HepG2 (cell line): ENCODE measurements around the gene SERPINB1. TPM values are rescaled to one million over a fixed set of nuclear protein-coding genes. Genes with fewer than 3 reads are reported as not detected.

Source experiments
- CBX5 ChIP-seq: sonication (generic); formaldehyde crosslinking; IDR thresholded peaks from 2 replicates; pipeline ENCODE4 v1.4.0; 2020; ENCODE audit warnings: missing genetic modification reagents, borderline replicate concordance
- CERS6 ChIP-seq: sonication (generic); formaldehyde crosslinking; IDR thresholded peaks from 2 replicates; pipeline ENCODE4 v1.5.0; 2020; ENCODE audit warnings: missing genetic modification reagents
- E2F1 ChIP-seq: sonication (generic); formaldehyde crosslinking; IDR thresholded peaks from 2 replicates; pipeline ENCODE4 v1.5.0; 2020; ENCODE audit warnings: missing genetic modification reagents
- FOXK1 ChIP-seq: sonication (generic); formaldehyde crosslinking; IDR thresholded peaks from 2 replicates; pipeline ENCODE4 v1.4.0; 2020; ENCODE audit warnings: low read depth, missing genetic modification reagents, borderline replicate concordance
- FOXO1 ChIP-seq: sonication (generic); formaldehyde crosslinking; IDR thresholded peaks from 2 replicates; pipeline ENCODE4 v1.4.0; 2020; ENCODE audit warnings: missing genetic modification reagents
- HIVEP1 ChIP-seq: sonication (generic); formaldehyde crosslinking; IDR thresholded peaks from 2 replicates; pipeline ENCODE4 v1.4.0; 2020; ENCODE audit warnings: mild to moderate bottlenecking, missing genetic modification reagents
- JUNB ChIP-seq: sonication (generic); formaldehyde crosslinking; IDR thresholded peaks from 2 replicates; pipeline ENCODE4 v1.8.0; 2022; ENCODE audit warnings: missing genetic modification reagents, mild to moderate bottlenecking, borderline replicate concordance
- JUND ChIP-seq: sonication (generic); formaldehyde crosslinking; IDR thresholded peaks from 2 replicates; pipeline ENCODE4 v1.8.0; 2022; ENCODE audit warnings: mild to moderate bottlenecking, missing genetic modification reagents
- MXD4 ChIP-seq: IDR thresholded peaks from 2 replicates; pipeline ENCODE4 v1.6.1; 2016; ENCODE audit warnings: mild to moderate bottlenecking, missing biosample characterization, missing genetic modification reagents
- NPAS2 ChIP-seq: sonication (generic); formaldehyde crosslinking; IDR thresholded peaks from 2 replicates; pipeline ENCODE4 v1.8.0; 2022; ENCODE audit warnings: mild to moderate bottlenecking, missing genetic modification reagents, borderline replicate concordance
- PAX8 ChIP-seq: sonication (generic); formaldehyde crosslinking; IDR thresholded peaks from 2 replicates; pipeline ENCODE4 v1.8.0; 2022; ENCODE audit warnings: mild to moderate bottlenecking, missing genetic modification reagents, borderline replicate concordance
- ZNF180 ChIP-seq: sonication (generic); formaldehyde crosslinking; IDR thresholded peaks from 2 replicates; pipeline ENCODE4 v1.4.0; 2020; ENCODE audit warnings: low read depth, missing genetic modification reagents, borderline replicate concordance
- ZNF232 ChIP-seq: sonication (generic); formaldehyde crosslinking; IDR thresholded peaks from 2 replicates; pipeline ENCODE4 v1.4.0; 2020; ENCODE audit warnings: missing genetic modification reagents, borderline replicate concordance
- ZNF256 ChIP-seq: sonication (generic); formaldehyde crosslinking; conservative IDR thresholded peaks from 2 replicates; pipeline ENCODE4 v1.4.0; 2020; ENCODE audit warnings: missing genetic modification reagents
- ZNF317 ChIP-seq: sonication (generic); formaldehyde crosslinking; IDR thresholded peaks from 2 replicates; pipeline ENCODE4 v1.5.0; 2020; ENCODE audit warnings: mild to moderate bottlenecking, missing genetic modification reagents
- polyA plus RNA-seq, 8 experiments: library from polyadenylated mRNA; depleted of rRNA in 3 of 8; stranded (reverse) in 7 of 8; unstranded in 1 of 8; fragments of >200 nt; fragmentation: Illumina TruSeq in 4 of 8; extraction: Trizol in 4 of 8; gene quantifications; 2 replicates each; pipeline versions ENCODE4 v1.2.1 to v1.2.3, GENCODE V29; 2011 to 2016; ENCODE audit warnings: low read depth in 4 of 8, missing spikeins in 1 of 8, mixed read lengths in 1 of 8; ENCODE audit not compliant: insufficient read depth in 1 of 8
- total RNA-seq, 5 experiments: library from RNA; depleted of rRNA; stranded (reverse); fragments of >200 nt; fragmentation: Illumina TruSeq; extraction: Trizol; gene quantifications; 2 replicates each; pipeline ENCODE4 v1.2.3, GENCODE V29; 2016; ENCODE audit warnings: low read depth in 1 of 5
- TF ChIP-seq, protein P1 (sequence below): IDR thresholded peaks from 2 replicates; pipeline ENCODE4 v1.6.1; 2016; ENCODE audit warnings: missing biosample characterization, missing genetic modification reagents, low read depth
- TF ChIP-seq, protein P2 (sequence below): sonication (generic); formaldehyde crosslinking; IDR thresholded peaks from 2 replicates; pipeline ENCODE4 v1.5.1; 2020; ENCODE audit warnings: missing genetic modification reagents, mild to moderate bottlenecking, borderline replicate concordance

Gene SERPINB1
- total and polyA plus RNA-seq, 2 of the 13 experiments (the other 11 are each of a cell fraction or from before 2014, with no cell fraction given) = 41.4 to 60.5 TPM

DNA sequence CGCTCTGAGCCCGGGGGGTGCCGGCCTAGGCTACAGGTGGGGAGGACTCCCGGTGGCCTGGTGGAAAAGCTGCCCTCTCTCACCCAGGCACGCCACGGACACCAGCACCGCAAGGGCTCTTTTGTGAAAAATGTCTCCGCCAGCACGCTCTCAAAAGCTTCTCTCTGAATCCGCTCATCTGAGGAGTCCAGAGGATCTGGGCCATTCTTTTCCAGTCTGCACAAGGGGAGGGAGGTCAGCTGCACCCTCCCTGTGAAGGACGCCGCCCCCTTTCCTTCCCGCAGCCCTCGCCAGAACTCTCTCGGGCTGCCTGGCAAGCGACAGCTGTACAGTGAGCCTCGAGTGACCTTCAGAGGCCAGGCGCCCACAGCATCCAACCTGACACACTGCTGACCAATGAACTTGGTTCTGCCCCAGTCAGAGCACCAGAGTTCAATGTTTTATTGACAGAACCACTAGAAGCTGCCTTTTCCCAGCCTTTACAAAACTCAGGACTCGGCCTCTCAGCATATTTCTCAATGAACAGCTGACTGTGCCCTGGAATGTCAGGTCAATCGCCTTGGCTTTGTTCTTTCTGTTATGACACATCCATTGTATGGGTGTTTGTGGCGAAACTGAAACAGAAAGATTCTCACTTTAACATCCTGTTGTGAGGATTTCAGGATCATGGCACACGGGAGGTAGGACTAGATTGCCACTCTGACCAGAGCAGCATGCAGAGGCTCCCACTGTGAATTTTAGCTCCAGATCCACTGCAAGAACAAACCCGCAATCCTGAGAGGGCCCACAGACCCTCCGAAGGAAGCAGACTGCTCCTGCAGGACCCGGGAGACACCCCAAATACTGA is 34.8 kb upstream of the SERPINB1 start (continued):
- no peak for TF ChIP-seq CERS6 (CRISPR knock-in tag)
- 0 out of 2 replicates have a peak, but pooled peaks have one; percentile 56 for TF ChIP-seq NPAS2 (CRISPR knock-in tag)
- TF ChIP-seq PAX8 (CRISPR knock-in tag) = no peak; the same call in 1 of the 2 replicates
- TF ChIP-seq JUNB = peak; percentile 92; the same call in 1 of the 2 replicates
- TF ChIP-seq FOXO1 (CRISPR knock-in tag) = peak; percentile 96
- TF ChIP-seq, protein P1, sequence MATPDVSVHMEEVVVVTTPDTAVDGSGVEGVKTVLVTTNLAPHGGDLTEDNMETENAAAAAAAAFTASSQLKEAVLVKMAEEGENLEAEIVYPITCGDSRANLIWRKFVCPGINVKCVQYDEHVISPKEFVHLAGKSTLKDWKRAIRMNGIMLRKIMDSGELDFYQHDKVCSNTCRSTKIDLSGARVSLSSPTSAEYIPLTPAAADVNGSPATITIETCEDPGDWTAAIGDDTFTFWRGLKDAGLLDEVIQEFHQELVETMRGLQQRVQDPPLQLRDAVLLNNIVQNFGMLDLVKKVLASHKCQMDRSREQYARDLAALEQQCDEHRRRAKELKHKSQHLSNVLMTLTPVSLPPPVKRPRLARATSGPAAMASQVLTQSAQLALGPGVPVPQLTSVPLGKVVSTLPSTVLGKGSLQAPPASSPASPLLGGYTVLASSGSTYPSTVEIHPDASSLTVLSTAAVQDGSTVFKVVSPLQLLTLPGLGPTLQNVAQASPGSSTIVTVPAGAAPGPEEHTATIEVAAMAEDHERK (CRISPR knock-in tag) = no peak; the same call in 1 of the 2 replicates
- TF ChIP-seq E2F1 (CRISPR knock-in tag) = peak; percentile 70; the same call in 1 of the 2 replicates
- TF ChIP-seq ZNF256 = peak; percentile 88
- TF ChIP-seq ZNF180 (CRISPR knock-in tag) = no peak
- TF ChIP-seq FOXK1 (CRISPR knock-in tag) = peak; percentile 100
- TF ChIP-seq, protein P2, sequence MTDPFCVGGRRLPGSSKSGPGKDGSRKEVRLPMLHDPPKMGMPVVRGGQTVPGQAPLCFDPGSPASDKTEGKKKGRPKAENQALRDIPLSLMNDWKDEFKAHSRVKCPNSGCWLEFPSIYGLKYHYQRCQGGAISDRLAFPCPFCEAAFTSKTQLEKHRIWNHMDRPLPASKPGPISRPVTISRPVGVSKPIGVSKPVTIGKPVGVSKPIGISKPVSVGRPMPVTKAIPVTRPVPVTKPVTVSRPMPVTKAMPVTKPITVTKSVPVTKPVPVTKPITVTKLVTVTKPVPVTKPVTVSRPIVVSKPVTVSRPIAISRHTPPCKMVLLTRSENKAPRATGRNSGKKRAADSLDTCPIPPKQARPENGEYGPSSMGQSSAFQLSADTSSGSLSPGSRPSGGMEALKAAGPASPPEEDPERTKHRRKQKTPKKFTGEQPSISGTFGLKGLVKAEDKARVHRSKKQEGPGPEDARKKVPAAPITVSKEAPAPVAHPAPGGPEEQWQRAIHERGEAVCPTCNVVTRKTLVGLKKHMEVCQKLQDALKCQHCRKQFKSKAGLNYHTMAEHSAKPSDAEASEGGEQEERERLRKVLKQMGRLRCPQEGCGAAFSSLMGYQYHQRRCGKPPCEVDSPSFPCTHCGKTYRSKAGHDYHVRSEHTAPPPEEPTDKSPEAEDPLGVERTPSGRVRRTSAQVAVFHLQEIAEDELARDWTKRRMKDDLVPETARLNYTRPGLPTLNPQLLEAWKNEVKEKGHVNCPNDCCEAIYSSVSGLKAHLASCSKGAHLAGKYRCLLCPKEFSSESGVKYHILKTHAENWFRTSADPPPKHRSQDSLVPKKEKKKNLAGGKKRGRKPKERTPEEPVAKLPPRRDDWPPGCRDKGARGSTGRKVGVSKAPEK = peak; percentile 99; the same call in 1 of the 2 replicates
- peak; percentile 97 for TF ChIP-seq CBX5 (CRISPR knock-in tag)
- peak; percentile 97 for TF ChIP-seq ZNF232
- peak; percentile 99 for TF ChIP-seq HIVEP1
- TF ChIP-seq ZNF317 (CRISPR knock-in tag) = peak; percentile 91
- peak; percentile 95 for TF ChIP-seq JUND
- TF ChIP-seq MXD4 (CRISPR knock-in tag) = peak; percentile 76
